MM.1S (cell line): ENCODE data around the gene HASPIN.

Experiments used
- DNase-seq: peaks from one replicate; pipeline ENCODE4 v3.0.0-alpha.2; 2015
- H2AFZ ChIP-seq: fragments of 300-600 bp; sonication (generic); 2 replicates; pipeline ENCODE4 v1.6.0; 2016; ENCODE audit warnings: antibody characterized with exemption, low read length
- H3F3A ChIP-seq: fragments of 300-600 bp; sonication (generic); 2 replicates; pipeline ENCODE4 v1.6.1; 2016; ENCODE audit warnings: mild to moderate bottlenecking, antibody characterized with exemption, low read length, moderate library complexity, mixed read lengths; ENCODE audit not compliant: insufficient read depth
- H3K27ac ChIP-seq: fragments of 300-600 bp; sonication (generic); 2 replicates; pipeline ENCODE4 v1.5.1; 2016; ENCODE audit warnings: mild to moderate bottlenecking, low read length
- H3K27me3 ChIP-seq: fragments of 300-600 bp; sonication (generic); replicated peaks from 2 replicates; pipeline ENCODE4 v1.6.0; 2016; ENCODE audit warnings: low read length; ENCODE audit not compliant: insufficient read depth
- H3K36me3 ChIP-seq: fragments of 300-600 bp; sonication (generic); replicated peaks from 2 replicates; pipeline ENCODE4 v1.6.1; 2016; ENCODE audit warnings: mild to moderate bottlenecking, low read length, mixed read lengths; ENCODE audit not compliant: insufficient read depth
- H3K4me1 ChIP-seq: fragments of 300-600 bp; sonication (generic); 2 replicates; pipeline ENCODE4 v1.6.1; 2016; ENCODE audit warnings: low read length, mixed read lengths
- H3K4me2 ChIP-seq: fragments of 300-600 bp; sonication (generic); 2 replicates; pipeline ENCODE4 v1.6.0; 2016; ENCODE audit warnings: low read depth, low read length
- H3K4me3 ChIP-seq: fragments of 300-600 bp; sonication (generic); 2 replicates; pipeline ENCODE4 v1.5.1; 2016; ENCODE audit warnings: low read length, mixed read lengths
- H3K79me2 ChIP-seq: fragments of 300-600 bp; sonication (generic); 2 replicates; pipeline ENCODE4 v1.6.1; 2016; ENCODE audit warnings: mixed run types, low read length, mixed read lengths
- H3K9ac ChIP-seq: fragments of 300-600 bp; sonication (generic); 2 replicates; pipeline ENCODE4 v1.6.1; 2016; ENCODE audit warnings: low read length, mixed read lengths
- H3K9me2 ChIP-seq: fragments of 300-600 bp; sonication (generic); replicated peaks from 2 replicates; pipeline ENCODE4 v1.6.1; 2016; ENCODE audit warnings: mild to moderate bottlenecking, low read length, mixed read lengths; ENCODE audit not compliant: insufficient read depth
- H3K9me3 ChIP-seq: fragments of 300-600 bp; sonication (generic); replicated peaks from 2 replicates; pipeline ENCODE4 v1.6.1; 2016; ENCODE audit warnings: mild to moderate bottlenecking, low read length, mixed read lengths; ENCODE audit not compliant: insufficient read depth
- H4K20me1 ChIP-seq: fragments of 300-600 bp; sonication (generic); 2 replicates; pipeline ENCODE4 v1.6.1; 2016; ENCODE audit warnings: mild to moderate bottlenecking, low read length, moderate library complexity, mixed read lengths; ENCODE audit not compliant: insufficient read depth
- EZH2 ChIP-seq: fragments of 300-600 bp; sonication (generic); optimal IDR thresholded peaks from 2 replicates; pipeline ENCODE3; 2017; ENCODE audit warnings: low read depth, mild to moderate bottlenecking, antibody characterized with exemption, low read length, mixed read lengths
- EZH2phosphoT487 ChIP-seq: fragments of 300-600 bp; sonication (generic); IDR thresholded peaks from 2 replicates; pipeline ENCODE4 v1.6.1; 2018; ENCODE audit warnings: antibody characterized with exemption, low read length
- TF ChIP-seq, protein P1 (sequence below): fragments of 300-600 bp; sonication (generic); IDR thresholded peaks from 2 replicates; pipeline ENCODE4 v1.5.1; 2016; ENCODE audit warnings: antibody characterized with exemption, low read length, mixed read lengths

HASPIN gene

DNA sequence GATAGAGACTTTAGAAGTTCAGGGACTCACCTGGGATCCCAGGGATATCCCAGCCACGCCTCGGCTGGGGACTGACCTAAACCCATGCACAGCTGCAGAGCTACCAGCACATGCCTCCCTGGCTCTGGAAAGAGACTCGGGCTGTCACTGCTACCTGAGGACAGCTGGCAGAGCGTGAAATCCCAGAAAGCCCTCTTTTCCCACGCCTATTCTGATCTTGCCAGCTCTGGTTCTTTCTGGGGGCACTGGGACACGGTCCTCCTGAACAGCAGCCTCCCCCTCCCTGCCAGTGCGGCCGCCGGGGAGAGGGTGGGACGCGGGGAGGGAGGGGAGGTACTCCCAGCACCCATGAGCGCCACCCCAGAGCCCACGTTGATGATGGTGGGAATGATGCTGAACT, 38.5 kb upstream of the HASPIN start:
- Histone ChIP-seq H3K9me3 (no peaks in the 10 kb centered on the region), H3K4me2 (no peak overlapping the region), H3K79me2 (no peaks in the 10 kb centered on the region), H3K4me1 (no peaks in the 10 kb centered on the region), H3K9me2 (no peaks in the 10 kb centered on the region), H3F3A (no peaks in the 10 kb centered on the region), H3K36me3 (no peaks in the 10 kb centered on the region), H4K20me1 (no peaks in the 10 kb centered on the region), H3K27ac (no peak overlapping the region), H2AFZ (no peak overlapping the region), H3K9ac (no peak overlapping the region), H3K4me3 (no peak overlapping the region), H3K27me3 (no peaks in the 10 kb centered on the region)
- TF ChIP-seq, protein P1, sequence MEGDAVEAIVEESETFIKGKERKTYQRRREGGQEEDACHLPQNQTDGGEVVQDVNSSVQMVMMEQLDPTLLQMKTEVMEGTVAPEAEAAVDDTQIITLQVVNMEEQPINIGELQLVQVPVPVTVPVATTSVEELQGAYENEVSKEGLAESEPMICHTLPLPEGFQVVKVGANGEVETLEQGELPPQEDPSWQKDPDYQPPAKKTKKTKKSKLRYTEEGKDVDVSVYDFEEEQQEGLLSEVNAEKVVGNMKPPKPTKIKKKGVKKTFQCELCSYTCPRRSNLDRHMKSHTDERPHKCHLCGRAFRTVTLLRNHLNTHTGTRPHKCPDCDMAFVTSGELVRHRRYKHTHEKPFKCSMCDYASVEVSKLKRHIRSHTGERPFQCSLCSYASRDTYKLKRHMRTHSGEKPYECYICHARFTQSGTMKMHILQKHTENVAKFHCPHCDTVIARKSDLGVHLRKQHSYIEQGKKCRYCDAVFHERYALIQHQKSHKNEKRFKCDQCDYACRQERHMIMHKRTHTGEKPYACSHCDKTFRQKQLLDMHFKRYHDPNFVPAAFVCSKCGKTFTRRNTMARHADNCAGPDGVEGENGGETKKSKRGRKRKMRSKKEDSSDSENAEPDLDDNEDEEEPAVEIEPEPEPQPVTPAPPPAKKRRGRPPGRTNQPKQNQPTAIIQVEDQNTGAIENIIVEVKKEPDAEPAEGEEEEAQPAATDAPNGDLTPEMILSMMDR = no peak
- TF ChIP-seq EZH2 = no peak
- no peak for TF ChIP-seq EZH2phosphoT487
- no peak for DNase-seq

DNA sequence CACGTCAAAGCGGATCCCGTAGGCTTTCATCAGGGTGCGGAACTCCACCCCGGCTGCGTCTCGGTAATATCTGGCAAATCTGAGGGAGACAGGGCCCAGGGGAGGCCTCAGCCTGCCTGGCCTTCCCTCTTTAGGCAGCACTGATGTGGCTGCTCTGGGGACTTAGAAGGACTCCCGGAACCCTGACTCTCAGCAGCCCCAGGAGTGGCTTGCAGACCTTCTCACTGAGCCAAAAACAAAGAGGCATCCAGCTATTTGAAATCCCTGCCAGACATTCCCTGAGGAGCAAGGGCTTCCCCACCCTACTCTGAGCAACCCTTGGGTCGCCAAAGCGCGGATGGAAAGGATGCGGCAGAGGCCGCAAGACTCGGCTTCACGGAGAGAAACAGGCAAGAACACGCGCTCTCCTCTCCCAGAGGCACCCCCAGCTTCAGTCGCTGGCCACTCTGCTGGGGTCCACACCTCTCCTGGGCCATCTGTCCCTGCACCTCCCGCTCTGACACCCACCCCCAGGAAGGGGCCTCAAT, 35.6 kb upstream of the HASPIN start:
- TF ChIP-seq EZH2 = no peak
- no peak for TF ChIP-seq EZH2phosphoT487
- TF ChIP-seq, protein P1 = no peak
- peak; percentile 3 for DNase-seq
- Histone ChIP-seq H4K20me1 (no peaks in the 10 kb centered on the region), H3K36me3 (no peaks in the 10 kb centered on the region), H3F3A (no peaks in the 10 kb centered on the region), H3K4me3 (no peak overlapping the region), H3K9ac (no peak overlapping the region), H3K27me3 (no peaks in the 10 kb centered on the region), H3K27ac (no peak overlapping the region), H3K4me1 (no peaks in the 10 kb centered on the region), H3K79me2 (peaks cover 23% of the 10 kb centered on the region), H3K9me2 (no peaks in the 10 kb centered on the region), H2AFZ (no peak overlapping the region), H3K4me2 (no peak overlapping the region), H3K9me3 (no peaks in the 10 kb centered on the region)

DNA sequence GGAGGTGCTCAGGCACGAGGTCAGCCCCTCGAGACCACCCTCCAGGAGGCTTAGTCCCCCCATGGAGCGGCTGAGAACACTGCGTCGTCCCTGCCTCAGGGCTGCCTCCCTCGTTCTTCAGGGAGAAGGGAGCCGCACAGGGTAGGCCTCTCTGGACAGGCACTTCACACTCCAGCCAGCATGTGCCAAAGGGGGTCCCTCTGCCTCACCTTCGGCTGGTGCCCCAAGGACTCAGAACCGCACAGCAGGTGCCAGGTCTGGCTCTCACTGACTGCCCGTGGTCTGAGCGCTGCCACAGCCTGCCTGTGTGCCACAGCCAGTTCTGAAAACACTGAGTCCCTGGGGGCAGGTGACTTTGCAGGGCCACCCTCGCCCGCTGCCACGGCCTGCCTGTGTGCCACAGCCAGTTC, 34.8 kb upstream of the HASPIN start:
- DNase-seq = peak; percentile 2
- no peak overlapping the region for H2AFZ ChIP-seq
- no peaks in the 10 kb centered on the region for H3K36me3 ChIP-seq
- H3F3A ChIP-seq = no peaks in the 10 kb centered on the region
- H4K20me1 ChIP-seq = no peaks in the 10 kb centered on the region
- no peaks in the 10 kb centered on the region for H3K27me3 ChIP-seq
- H3K4me1 ChIP-seq = no peaks in the 10 kb centered on the region
- no peak overlapping the region for H3K9ac ChIP-seq
- no peak overlapping the region for H3K4me2 ChIP-seq
- no peaks in the 10 kb centered on the region for H3K9me2 ChIP-seq
- no peaks in the 10 kb centered on the region for H3K9me3 ChIP-seq
- H3K4me3 ChIP-seq = no peak overlapping the region
- H3K27ac ChIP-seq = no peak overlapping the region
- TF ChIP-seq, protein P1 = no peak
- no peak for TF ChIP-seq EZH2
- TF ChIP-seq EZH2phosphoT487 = no peak
- peaks cover 29% of the 10 kb centered on the region for H3K79me2 ChIP-seq
